ENCODE data around the gene ENOSF1.

The ENOSF1 gene

GRCh38 chr18:673317-673716 is 39.1 kb downstream of the ENOSF1 start:
- no peak for DNase-seq (ENCODE audit: low spot score)

GRCh38 chr18:671405-671804 is 41.0 kb downstream of the ENOSF1 start:
- DNase-seq (ENCODE audit: low spot score) = no peak

- DNase-seq (ENCODE audit: low spot score) = no peak
Observed at GRCh38 chr18:670522-670921, 41.9 kb downstream of the ENOSF1 start.

GRCh38 chr18:669077-669476 is 43.4 kb downstream of the ENOSF1 start:
- DNase-seq (ENCODE audit: low spot score) = no peak

GRCh38 chr18:668260-668659 is 44.2 kb downstream of the ENOSF1 start:
- no peak for DNase-seq (ENCODE audit: low spot score)

GRCh38 chr18:666628-667027 is 45.8 kb downstream of the ENOSF1 start:
- DNase-seq (ENCODE audit: low spot score) = no peak

- no peak for DNase-seq (ENCODE audit: low spot score)
Observed at GRCh38 chr18:666177-666576, 46.3 kb downstream of the ENOSF1 start.

- no peak for DNase-seq (ENCODE audit: low spot score)
Observed at GRCh38 chr18:662197-662596, 50.2 kb downstream of the ENOSF1 start.

GRCh38 chr18:659597-659996 is 52.8 kb downstream of the ENOSF1 start:
- DNase-seq (ENCODE audit: low spot score) = no peak

GRCh38 chr18:658947-659533 is 53.4 kb downstream of the ENOSF1 start:
- DNase-seq (ENCODE audit: low spot score) = no peak

GRCh38 chr18:658001-658946 is 54.2 kb downstream of the ENOSF1 start:
- DNase-seq (ENCODE audit: low spot score) = peak; percentile 89

GRCh38 chr18:657311-658000 is 55.0 kb downstream of the ENOSF1 start, which contains the start of gene TYMS:
TYMS (plus strand) TSS chr18:657653; CDS start chr18:657743, 90 bp downstream.
- peak; percentile 42 for DNase-seq (ENCODE audit: low spot score)

GRCh38 chr18:655445-655844 is 57.0 kb downstream of the ENOSF1 start:
- no peak for DNase-seq (ENCODE audit: low spot score)

GRCh38 chr18:654601-655000 is 57.8 kb downstream of the ENOSF1 start:
- DNase-seq (ENCODE audit: low spot score) = no peak

- DNase-seq (ENCODE audit: low spot score) = no peak
Observed at GRCh38 chr18:653512-653911, 58.9 kb downstream of the ENOSF1 start.

GRCh38 chr18:652131-652530 is 60.3 kb downstream of the ENOSF1 start:
- no peak for DNase-seq (ENCODE audit: low spot score)

- no peak for DNase-seq (ENCODE audit: low spot score)
Observed at GRCh38 chr18:650428-650858, 62.0 kb downstream of the ENOSF1 start.

GRCh38 chr18:649341-649740 is 63.1 kb downstream of the ENOSF1 start:
- no peak for DNase-seq (ENCODE audit: low spot score)

GRCh38 chr18:647304-647703 is 65.1 kb downstream of the ENOSF1 start:
- no peak for DNase-seq (ENCODE audit: low spot score)

- DNase-seq (ENCODE audit: low spot score) = peak; percentile 95
Observed at GRCh38 chr18:644395-645004, 67.9 kb downstream of the ENOSF1 start.

- no peak for DNase-seq (ENCODE audit: low spot score)
Observed at GRCh38 chr18:641224-641623, 71.2 kb downstream of the ENOSF1 start.

GRCh38 chr18:635171-635570 is 77.3 kb downstream of the ENOSF1 start:
- DNase-seq (ENCODE audit: low spot score) = no peak

All from putamen (tissue), 1 donor.